LNCaP clone FGC (cell line): ENCODE measurements around the gene CDA.

Experiments
- DNase-seq: peaks from one replicate; pipeline ENCODE4 v3.0.0-alpha.2; 2011; ENCODE audit warnings: low read depth
- H3K4me3 ChIP-seq: 2 replicates; pipeline ENCODE4 v1.5.1; 2011; ENCODE audit warnings: mild to moderate bottlenecking, low read depth, low read length, control low read depth
- CTCF ChIP-seq: IDR thresholded peaks from 2 replicates; pipeline ENCODE4 v1.5.1; 2012; ENCODE audit warnings: mild to moderate bottlenecking; ENCODE audit not compliant: control insufficient read depth, insufficient read depth; ENCODE audit errors: extremely low read depth

The CDA gene

GRCh38 chr1:20586953-20587660 is 1.8 kb upstream of the CDA start:
- no peak for TF ChIP-seq CTCF
- no peak for DNase-seq

GRCh38 chr1:20587661-20588053 is 1.2 kb upstream of the CDA start:
- no peak for DNase-seq
- TF ChIP-seq CTCF, result no peak
- no peak overlapping the region for H3K4me3 ChIP-seq

More at GRCh38 chr1:20586953-20587660, 1.8 kb upstream of the CDA start:
- H3K4me3 ChIP-seq, result no peak overlapping the region

- no peak for TF ChIP-seq CTCF
- H3K4me3 ChIP-seq, result no peak overlapping the region
- no peak for DNase-seq
These were observed 708 bp downstream of the CDA start for GRCh38 chr1:20589331-20590278.

GRCh38 chr1:20590306-20590777 is 1.4 kb downstream of the CDA start:
- DNase-seq, result no peak
- H3K4me3 ChIP-seq, result no peak overlapping the region
- TF ChIP-seq CTCF, result no peak

GRCh38 chr1:20593756-20594155 is 4.9 kb downstream of the CDA start:
- TF ChIP-seq CTCF, result no peak
- DNase-seq, result no peak
- H3K4me3 ChIP-seq, result no peak overlapping the region

- no peak for DNase-seq
- no peak for TF ChIP-seq CTCF
- H3K4me3 ChIP-seq, result no peak overlapping the region
These were observed 5.8 kb downstream of the CDA start for GRCh38 chr1:20594746-20595145.
